ENCODE results near the gene SHROOM3.

SHROOM3 gene

DNA sequence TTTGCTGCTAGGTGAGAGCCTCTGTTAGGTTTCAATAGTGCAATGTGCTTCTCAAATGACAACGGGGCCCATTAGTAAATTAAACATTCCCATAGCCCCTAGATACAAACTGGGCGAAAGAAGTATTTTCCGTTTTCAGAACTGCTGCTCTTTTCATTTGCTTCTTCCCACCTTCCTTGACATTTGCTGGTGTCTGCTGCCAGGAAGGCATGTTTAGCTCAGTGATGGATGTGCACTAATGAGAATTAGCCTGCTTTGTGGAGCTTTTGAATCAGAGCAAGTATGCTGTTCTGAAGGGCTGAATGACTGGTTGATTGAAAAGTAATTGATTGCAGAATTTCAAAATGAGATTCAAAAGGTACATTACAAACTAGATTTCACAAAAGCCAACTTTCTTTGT is 57.0 kb downstream of the SHROOM3 start:
- peak in 9 of 58 donors; percentile 2 to 31 (median 25) for DNase-seq

DNA sequence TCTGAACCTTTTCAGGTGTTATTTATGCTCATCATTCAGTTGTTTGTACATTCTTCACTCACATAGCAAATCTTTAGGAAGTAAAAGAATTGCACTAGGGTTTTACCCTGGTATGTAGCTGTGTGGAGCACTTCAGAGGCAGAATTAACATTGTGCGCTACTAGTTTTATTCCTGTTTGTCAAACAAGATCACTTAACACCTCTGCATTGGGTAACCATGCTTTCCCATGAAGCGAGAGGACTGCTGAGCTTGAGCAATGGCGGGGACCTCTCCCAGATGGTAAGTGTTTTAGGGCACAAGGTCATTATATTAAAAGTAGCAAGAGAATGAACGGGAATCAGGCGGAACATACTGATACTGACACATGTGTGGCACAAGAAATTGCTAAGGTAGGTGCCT is 59.2 kb downstream of the SHROOM3 start:
- DNase-seq = no peak

DNA sequence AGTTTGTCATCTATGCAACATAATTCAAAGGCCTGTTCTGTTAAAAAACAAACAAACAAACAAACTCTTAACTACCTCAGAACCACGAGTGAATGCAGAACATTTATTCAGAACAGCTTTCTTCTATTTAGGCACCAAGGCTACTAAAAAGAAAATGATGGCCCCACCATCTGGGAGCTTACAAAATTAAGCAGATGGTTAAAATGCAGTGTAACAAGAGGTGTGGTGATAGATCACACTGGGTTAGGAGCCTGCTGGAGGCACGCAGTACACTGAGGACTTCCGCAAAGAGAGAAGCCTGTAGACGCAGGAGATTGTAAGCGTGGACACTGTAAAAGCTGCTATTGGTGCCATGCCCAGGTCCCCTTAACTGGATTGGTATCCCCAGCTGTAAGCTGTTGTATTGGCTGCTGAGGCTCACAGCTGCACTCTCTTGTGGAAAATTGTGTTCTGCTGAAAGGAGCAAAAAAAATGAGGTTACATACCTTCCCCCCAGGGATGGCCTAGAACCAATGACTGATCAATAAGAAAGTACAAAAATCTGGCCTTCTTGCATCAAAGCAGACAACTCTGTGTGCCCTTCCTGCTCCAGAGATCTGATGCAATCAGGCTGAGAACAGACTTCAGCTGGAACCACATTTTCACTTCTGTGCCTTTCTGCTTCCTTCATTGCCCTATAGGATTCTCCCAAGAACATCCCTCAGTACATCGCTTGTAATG is 60.0 kb downstream of the SHROOM3 start:
- DNase-seq = no peak

DNA sequence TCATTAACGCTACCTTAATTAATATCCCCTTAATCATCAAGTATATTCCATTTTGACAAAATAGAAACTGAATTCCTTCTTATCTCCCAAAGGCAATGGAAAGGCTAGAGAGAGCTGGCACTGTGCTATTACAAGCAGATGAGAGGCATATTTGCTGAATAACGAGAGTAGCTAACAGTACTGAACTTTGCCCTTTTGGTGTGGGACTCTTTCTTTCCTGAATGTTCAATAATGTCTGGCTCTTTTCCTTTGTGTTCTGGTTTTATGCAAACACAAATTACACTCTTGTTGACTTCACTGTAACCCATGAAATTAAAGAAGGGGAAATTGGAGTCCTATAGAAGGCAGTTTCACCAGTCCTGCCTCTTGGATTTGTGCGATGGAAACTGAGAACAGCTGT is 63.5 kb downstream of the SHROOM3 start:
- DNase-seq = no peak

DNA sequence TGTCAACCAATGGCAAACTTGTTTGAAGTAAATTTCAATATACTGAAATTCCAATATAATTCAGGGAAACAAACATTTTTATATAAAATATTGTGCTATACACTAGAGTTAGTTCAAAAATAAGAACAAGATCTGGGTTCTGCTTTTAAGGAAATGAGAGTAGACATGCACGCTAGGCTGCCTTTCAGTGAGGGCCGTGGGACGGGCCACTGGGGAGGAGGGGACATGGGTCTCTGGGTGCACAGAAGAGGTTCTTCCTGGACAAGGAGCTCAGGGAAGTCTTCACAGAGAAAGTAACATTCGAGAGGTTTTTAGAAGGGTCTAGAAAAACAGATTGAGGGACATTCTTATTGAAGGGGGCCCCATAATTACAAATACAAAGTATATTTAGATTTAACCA is 64.4 kb downstream of the SHROOM3 start:
- DNase-seq = peak in 1 of 58 donors; percentile 1

DNA sequence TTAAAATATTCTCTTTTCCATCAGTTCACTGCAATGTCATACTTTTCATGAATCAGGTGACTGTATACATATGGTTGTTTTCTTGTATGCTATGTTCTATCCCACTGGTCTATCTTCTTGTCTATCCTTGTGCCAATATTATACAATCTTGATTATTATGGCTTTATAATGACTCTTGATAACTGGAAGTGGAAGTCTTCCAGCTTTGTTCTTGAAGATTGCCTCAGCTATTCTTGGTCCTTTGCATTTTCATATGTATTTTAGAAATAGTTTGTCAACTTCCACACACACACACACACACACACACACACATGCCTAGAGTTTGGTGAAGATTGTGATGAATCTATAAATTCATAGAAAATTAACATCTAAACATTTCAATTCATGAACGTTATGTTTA is 67.9 kb downstream of the SHROOM3 start:
- DNase-seq = no peak

DNA sequence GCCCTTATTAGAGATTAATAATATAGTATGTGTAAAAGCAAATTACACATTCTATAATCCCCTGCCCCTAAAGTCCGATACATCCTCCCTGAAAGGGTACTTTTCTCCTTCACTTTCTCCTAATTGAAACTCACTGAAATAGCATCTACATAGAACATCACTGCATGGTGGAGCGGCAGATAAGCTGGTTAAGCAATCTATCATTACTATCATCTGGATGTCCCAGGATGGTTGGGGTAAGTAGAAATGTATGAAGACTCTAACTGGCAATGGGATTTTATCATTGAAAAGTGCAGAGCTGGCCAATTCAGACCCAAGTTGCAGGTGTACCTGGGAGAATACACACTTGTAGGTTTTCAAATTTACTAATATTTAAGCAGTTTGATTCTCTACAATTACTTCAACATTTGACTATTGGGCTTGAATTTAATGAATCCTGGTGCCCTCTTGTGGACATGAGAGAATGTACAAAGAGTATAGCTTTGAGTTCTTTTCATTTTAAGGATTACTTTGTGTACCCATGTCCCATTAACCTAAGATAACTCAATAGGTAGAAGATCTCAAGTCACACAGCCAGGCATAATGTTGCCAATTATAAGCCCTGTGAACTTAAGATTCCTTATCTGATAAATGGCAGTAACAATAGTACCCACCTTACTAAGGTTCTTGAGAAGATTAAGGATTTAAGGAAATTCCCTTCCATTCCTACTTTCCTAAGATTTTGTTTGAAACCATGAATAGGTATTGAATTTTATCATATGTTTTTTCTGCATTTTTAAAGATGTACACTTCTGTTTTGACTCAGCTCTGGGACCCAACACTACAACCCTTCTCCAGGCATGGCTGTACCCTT is 69.8 kb downstream of the SHROOM3 start:
- DNase-seq = peak in 2 of 58 donors; percentile 6 to 27

DNA sequence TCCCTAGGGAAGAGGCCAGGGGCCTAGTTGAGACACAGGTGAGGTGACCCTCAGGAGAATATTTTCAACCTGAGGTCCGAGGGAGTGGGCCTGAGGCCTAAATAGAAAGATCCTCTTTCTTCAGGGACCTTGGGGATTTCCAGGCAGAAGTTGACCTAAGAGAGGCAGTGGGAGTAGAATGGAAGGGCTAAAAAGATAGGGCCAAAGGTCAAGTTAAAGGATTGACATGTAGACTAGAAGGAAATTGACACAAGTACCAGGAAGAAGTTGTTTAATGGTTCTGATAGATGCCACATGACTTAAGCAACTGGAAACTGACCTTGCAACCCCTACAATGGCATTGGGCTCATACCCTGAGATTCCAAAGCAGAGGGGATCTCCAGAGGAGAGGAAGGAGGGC is 76.9 kb downstream of the SHROOM3 start:
- no peak for DNase-seq

DNA sequence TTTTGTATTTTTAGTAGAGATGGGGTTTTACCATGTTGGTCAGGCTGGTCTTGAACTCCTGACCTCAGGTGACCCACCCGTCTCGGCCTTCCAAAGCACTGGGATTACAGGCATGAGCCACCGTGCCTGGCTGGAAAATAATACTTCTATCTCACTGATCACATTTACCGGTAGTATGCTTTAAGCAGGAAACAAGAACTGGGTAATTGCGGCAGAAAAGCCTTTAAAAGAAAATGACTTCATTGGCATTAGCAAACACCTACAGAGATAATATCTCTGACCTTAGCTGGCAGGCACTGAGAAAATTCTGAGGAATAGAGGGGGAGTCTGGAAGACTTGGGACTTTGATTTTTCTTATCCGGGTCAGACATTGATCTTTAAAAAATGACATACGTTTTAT is 78.5 kb downstream of the SHROOM3 start:
- DNase-seq = no peak

DNA sequence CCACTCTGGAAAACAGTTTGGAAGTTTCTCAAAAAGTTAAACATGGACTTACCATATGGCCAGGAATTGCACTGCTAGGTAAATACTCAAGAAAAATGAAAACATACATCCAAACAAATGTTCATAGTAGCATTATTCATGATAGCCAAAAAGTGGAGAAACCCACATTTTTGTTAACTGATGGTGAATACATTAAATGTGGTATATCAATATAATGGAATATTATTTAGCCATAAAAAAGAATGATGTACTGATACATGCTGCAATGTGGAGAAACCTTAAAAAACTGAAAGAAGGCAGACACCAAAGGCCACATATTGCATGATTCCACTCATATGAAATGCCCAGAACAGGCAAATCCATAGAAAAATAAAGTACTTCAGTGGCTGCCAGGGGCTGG is 79.1 kb downstream of the SHROOM3 start:
- no peak for DNase-seq

DNA sequence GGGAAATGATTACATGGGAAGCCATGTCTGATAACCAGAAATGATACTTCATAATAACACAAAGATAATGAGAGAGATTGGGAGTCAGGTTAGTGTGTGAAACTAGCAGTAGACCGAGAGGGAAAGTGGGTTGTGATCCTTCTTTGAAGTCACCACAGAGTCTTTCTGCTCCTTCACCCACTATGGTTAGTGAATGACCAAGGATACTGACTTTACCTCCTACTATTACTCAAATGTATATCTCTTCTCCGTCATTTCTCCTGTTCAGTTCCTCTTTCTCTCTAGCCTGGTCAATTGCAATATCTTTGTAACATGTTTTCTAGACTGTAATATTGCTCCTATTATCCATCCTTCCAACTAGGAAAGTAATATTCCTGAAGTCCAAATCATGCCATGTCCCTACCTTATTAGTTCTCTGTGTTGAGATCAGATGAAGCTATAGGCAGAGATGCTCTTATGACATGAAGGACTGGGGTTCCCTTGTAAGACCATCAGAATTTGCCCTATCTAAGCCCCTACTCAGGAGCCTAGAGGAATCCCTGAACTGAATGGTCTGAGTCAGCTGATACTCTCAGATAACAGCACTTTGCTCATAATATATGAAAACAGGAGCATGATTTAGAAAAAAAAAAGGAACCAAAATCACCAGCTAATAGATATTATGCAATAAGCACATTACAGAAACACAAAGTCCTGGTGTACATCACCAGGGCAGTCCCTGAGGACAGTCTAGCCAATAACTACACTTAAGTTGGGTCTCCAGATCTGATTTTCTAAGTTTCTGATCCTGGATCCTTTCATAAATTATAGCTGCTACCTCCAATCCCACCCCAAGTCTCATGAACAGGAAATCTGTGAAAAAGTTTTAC is 81.2 kb downstream of the SHROOM3 start:
- no peak for DNase-seq

DNA sequence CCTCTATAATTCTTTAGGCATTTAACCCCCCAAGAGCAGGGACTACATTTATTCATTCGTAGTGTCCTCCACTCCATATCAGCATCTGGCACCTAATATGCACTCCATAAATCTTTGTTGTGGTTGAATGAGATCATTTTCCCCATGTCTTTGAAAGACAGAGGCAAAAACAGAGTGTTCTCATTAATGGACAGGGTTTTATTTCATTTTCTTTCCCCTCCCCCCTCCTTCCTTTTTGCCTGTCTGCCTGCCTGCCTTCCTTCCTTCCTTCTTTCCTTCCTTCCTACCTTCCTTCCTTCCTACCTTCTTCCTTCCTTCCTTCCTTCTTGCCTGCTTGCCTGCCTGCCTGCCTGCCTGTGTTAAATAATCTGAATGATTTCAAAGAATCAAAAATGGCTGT is 83.2 kb downstream of the SHROOM3 start:
- DNase-seq = no peak

DNA sequence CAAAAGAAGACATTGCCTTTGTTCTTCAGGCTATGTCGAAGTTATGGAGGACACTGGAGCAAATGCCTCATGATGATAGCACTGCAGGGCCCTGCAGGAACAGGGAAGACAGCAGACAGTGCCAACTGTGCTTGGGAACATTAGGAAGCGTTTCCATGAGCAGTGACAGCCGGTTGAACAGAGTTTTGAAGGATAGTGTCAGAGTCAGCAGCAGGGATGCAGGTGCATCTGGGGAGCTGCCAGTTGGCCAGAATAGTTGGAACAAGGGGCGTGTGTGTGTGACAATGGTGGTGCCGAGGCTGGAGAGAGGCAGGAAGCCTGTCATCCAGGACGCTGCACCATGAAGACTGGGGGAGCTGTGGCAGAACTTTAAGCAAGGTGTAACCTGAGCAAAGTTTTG is 88.6 kb downstream of the SHROOM3 start:
- no peak for DNase-seq

DNA sequence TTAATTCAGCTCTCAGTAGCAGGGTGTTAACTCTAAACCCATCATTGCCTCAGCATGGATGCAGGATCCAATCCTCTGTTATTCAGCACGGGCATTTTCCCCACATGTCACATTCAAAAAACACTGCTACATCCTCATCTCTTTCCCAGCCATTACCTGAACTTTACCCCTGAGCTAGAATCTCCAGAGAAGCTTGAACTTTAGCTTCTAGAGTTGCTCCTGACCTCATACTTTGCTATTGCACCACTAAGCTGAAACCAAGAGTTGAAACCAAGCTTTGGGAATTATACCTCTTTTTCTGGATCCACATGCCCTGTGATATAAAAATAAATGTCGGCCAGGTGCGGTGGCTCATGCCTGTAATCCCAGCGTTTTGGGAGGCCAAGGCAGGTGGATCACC is 90.7 kb downstream of the SHROOM3 start:
- no peak for DNase-seq

DNA sequence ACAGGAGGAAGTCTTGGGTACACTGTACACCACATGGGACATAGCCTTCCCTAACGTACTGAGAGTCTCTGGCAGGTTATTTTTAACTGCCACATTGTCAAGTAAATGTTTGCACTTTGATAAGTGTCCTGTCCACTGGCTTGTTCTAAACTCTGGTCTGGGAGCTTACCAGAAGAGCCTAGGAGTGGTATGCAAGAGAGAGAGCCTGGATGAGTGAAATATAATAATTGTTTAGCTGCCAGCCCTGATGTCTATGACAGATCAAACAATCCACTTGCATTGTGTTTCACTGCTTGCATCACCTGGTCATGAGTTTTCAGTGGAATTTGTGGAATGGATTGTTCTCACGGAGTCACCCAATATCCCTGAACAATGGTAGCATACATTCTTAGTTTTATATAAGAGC is 91.6 kb downstream of the SHROOM3 start:
- DNase-seq = no peak

DNA sequence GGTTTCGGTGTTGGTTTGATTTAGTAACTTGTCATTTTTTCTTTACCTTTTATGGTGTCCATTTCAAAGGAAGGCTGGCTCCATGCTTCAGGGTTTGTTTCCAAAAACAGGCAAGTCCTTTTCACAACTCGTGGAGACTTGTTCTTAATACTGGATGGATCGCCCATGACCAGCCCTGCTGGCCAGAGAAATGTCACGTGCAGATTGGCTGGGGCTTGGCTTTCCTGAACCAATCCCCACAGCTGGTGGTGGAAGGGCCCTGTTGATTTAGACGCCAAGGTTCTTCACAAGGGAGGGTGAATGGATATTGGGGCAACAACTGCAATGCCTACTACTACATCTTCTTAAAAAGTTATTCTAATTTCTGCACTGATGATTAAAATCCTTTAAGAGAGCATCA is 92.6 kb downstream of the SHROOM3 start:
- no peak for DNase-seq

DNA sequence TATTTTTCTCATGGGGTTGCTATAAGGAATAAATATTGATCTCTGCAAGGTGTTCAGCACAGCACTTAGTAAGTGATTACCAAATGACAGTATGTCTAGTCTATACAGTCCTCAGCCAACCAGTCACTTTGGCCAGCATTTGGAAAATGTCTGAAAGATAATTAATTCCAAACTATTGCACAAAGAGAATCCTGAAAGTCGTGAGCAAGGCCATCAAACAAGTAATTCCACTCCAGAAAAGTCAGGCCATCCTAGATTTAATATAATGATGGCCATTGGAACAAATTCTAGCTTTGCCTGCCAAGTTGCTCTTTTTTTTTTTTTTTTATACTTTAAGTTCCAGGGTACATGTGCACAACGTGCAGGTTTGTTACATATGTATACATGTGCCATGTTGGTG is 96.6 kb downstream of the SHROOM3 start:
- DNase-seq = no peak

DNA sequence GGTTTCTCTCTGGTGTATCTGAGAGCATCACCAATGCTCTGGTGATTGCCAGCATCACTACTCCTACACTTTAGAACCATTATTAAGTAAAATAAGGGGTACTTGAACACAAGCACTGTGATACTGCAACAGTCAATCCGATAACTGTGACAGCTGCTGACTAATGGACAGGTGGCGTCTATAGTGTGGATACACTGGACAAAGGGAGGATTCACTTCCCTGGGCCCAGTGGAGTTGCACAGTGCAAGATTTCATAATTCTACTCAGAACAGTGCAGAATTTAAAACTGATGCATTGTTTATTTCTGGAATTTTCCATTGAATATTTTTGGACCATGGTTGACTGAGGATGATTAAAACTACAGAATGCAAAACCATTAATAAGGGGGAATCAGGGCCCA is 97.8 kb downstream of the SHROOM3 start:
- DNase-seq = peak in 1 of 58 donors; percentile 1

DNA sequence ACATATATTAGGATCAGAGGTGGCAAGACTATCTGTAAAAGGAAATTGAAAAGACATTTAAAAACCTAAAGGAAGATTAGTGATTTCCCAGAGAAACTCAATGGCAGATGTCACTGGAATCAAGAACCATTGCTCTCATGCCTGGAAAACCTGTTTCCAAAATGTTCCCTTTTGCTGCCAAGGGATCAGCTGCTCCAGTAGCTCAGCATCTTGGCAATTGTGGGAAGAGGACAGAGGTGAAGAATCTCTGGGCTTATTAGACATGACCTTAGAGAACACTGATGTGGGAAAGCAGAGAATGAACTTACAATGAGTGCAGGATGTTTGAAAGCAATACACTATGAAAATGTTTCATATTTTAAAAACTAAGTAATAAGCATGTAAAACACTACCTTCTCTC is 98.3 kb downstream of the SHROOM3 start:
- DNase-seq = no peak

DNA sequence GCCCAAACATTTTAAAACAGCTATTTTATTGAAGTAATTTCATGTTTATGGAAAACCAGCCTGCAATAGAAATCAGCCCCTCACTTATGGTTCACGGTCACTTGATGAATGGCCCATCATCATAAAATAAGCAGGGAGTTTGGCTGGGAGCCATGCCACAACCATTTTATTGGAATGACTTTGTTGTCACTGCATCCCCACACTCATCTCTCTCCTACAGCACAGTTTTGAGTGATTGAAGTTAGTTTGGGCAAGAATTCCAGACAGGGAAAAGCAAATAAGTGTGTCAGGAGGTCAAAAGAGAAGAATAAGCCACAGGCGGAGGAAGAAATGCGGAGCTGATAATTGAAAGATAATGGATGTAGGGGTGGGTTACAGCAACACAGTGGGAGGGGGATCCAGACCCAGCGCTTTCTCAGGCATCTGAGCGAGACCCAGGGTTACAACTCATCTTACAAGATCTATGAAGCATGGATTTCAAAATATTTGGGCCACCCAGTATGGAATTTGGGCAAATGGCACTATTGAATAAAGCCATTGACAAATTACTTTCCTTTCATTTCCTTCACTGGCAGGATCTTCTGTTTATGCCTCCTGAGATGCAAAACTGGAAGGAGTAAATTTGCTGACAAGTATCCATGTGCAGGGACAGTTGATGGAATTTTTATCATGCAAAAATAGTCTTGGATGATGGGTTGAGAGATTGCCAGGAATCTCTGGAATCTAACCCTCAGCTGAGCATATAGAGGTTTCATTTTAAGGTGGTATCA is 100.8 kb downstream of the SHROOM3 start:
- no peak for DNase-seq

DNA sequence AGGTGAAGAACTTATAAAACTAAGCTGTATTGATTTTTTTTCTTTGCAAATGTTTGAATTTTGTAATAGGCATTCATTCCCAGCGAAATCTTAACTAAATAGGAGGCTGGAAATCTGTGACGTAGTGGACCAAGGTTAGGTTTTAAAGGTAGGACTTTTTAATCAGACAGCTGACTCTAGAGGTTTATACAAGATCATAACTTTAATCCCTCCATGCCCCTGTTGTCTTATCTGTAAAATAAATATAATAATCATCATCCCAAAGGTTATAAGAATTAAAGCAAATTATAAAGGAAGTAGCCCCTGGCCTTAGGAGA is 101.3 kb downstream of the SHROOM3 start:
- no peak for DNase-seq

All from anterior cingulate cortex (tissue), 58 donors.